ENCODE data around the gene FOXA2. TPM values are rescaled to one million over a fixed set of nuclear protein-coding genes. Genes with fewer than 3 reads are reported as not detected.

The FOXA2 gene
- total RNA-seq, 1 donor from 2014 or later = 141 TPM

- H3K4me1 Mint-ChIP-seq (ENCODE audit: low read depth) = peaks cover 40% of the 10 kb centered on the region
- peaks cover 33% of the 10 kb centered on the region for H3K36me3 Mint-ChIP-seq (ENCODE audit: insufficient read depth)
- H3K27me3 Mint-ChIP-seq = peaks cover 2% of the 10 kb centered on the region
- no peak for DNase-seq (ENCODE audit: low spot score, unreplicated experiment)
- TF ChIP-seq CTCF (IDR thresholded peaks at IDR 0.05; ENCODE audit: unreplicated experiment) = no peak
- H3K27ac Mint-ChIP-seq = peak overlapping the region; percentile 96
- no peaks in the 10 kb centered on the region for H3K9me3 Mint-ChIP-seq (ENCODE audit: low read depth)
- H3K4me3 Mint-ChIP-seq (ENCODE audit: low read depth) = peak overlapping the region; percentile 99
These were observed 1.9 kb downstream of the FOXA2 start for GRCh38 chr20:22582386-22582963.

GRCh38 chr20:22581437-22582385, 2.7 kb downstream of the FOXA2 start:
- H3K27me3 Mint-ChIP-seq = no peaks in the 10 kb centered on the region
- TF ChIP-seq CTCF (IDR thresholded peaks at IDR 0.05; ENCODE audit: unreplicated experiment) = peak; percentile 5
- H3K4me3 Mint-ChIP-seq (ENCODE audit: low read depth) = peak overlapping the region; percentile 100
- DNase-seq (ENCODE audit: low spot score, unreplicated experiment) = no peak
- H3K4me1 Mint-ChIP-seq (ENCODE audit: low read depth) = peaks cover 35% of the 10 kb centered on the region
- peaks cover 35% of the 10 kb centered on the region for H3K36me3 Mint-ChIP-seq (ENCODE audit: insufficient read depth)
- H3K27ac Mint-ChIP-seq = peak overlapping the region; percentile 98
- no peaks in the 10 kb centered on the region for H3K9me3 Mint-ChIP-seq (ENCODE audit: low read depth)

- H3K9me3 Mint-ChIP-seq (ENCODE audit: low read depth) = no peaks in the 10 kb centered on the region
- peak; percentile 30 for DNase-seq (ENCODE audit: low spot score, unreplicated experiment)
- H3K4me3 Mint-ChIP-seq (ENCODE audit: low read depth) = peak overlapping the region; percentile 100
- peak overlapping the region; percentile 98 for H3K27ac Mint-ChIP-seq
- H3K36me3 Mint-ChIP-seq (ENCODE audit: insufficient read depth) = peaks cover 43% of the 10 kb centered on the region
- H3K4me1 Mint-ChIP-seq (ENCODE audit: low read depth) = peaks cover 37% of the 10 kb centered on the region
- no peaks in the 10 kb centered on the region for H3K27me3 Mint-ChIP-seq
- no peak for TF ChIP-seq CTCF (IDR thresholded peaks at IDR 0.05; ENCODE audit: unreplicated experiment)
These were observed 4.4 kb downstream of the FOXA2 start for GRCh38 chr20:22579711-22580697.

GRCh38 chr20:22579119-22579427, 5.3 kb downstream of the FOXA2 start:
- no peak for TF ChIP-seq CTCF (IDR thresholded peaks at IDR 0.05; ENCODE audit: unreplicated experiment)
- no peaks in the 10 kb centered on the region for H3K9me3 Mint-ChIP-seq (ENCODE audit: low read depth)
- peak overlapping the region; percentile 100 for H3K4me3 Mint-ChIP-seq (ENCODE audit: low read depth)
- H3K27ac Mint-ChIP-seq = peak overlapping the region; percentile 98
- peaks cover 46% of the 10 kb centered on the region for H3K36me3 Mint-ChIP-seq (ENCODE audit: insufficient read depth)
- H3K4me1 Mint-ChIP-seq (ENCODE audit: low read depth) = peaks cover 46% of the 10 kb centered on the region
- H3K27me3 Mint-ChIP-seq = no peaks in the 10 kb centered on the region
- DNase-seq (ENCODE audit: low spot score, unreplicated experiment) = peak; percentile 45

All from progenitor cell of endocrine pancreas (in vitro differentiated cells).